Fibroblast of the conjunctiva (primary cell): Measurements from ENCODE around the gene ZIC5.

ENCODE experiments used
- DNase-seq: peaks from one replicate; pipeline ENCODE4 v3.0.0-alpha.2; 2010; ENCODE audit warnings: low read depth

Gene ZIC5

GRCh38 chr13:99971576-99972189 lies at the start of gene ZIC5:
Gene ZIC5 (minus strand): TSS chr13:99971767. CDS start chr13:99971603, 164 bp downstream.
- DNase-seq: no peak

GRCh38 chr13:100019780-100020356 lies 48.3 kb upstream of the ZIC5 start:
- no peak for DNase-seq

- DNase-seq: no peak
Measured at GRCh38 chr13:100014621-100015020, 43.1 kb upstream of the ZIC5 start.

GRCh38 chr13:99998261-99998660 lies 26.7 kb upstream of the ZIC5 start:
- DNase-seq: no peak

DNA sequence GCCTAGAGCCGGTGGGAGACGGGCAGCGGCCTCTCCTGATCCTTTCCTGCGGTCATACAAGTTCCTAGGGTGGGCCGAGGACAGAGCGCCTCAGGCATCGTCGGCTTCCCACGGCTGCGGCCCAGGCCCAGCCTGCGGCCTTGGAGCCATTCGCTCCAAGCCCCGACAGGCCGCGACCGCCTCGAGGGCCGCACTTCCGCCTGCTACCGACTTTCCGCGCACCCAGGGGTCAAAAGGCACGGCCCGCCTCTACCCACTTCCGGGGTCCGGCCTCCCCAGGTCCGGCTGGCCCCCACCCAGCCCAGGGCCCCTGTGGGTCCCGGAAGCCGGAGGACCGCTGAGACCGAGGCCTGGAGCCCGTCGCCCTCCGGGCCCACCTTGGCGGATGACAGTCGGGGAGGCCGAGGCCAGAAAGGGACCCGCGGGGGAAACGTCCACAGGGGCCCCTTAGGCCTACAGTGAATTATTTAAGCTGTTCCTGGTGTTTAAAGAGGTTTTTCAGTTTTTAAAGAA lies 26.2 kb upstream of the ZIC5 start:
- no peak for DNase-seq

DNA sequence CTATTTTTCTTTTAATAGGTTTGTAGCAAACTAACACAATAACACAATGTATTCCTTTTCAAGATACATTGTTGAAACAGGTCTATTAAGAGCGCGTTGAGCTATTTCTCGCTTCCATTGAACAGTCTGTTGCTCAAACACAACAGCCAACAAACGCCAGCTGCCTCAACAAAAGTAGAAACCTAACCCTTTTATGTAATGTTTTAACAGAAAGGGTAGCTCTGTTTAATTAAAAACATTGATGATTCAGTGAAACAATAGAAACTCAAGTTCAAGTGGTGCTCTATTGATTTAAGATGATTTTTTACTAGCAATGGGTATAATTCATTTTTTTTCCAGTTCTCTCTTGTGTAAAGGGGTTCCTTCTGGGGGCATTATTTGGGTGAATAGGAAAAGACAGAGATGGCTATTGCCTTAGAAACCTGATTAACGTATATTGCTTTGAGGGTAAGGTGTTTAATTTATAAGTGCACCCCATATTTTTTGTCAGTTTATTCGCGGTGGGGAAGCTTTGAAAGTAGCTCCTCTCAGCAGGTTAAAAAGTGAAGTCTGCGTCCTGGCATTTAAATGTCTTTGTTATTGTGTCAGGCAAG lies 24.9 kb upstream of the ZIC5 start:
- DNase-seq: no peak

GRCh38 chr13:99995589-99996380 lies 24.2 kb upstream of the ZIC5 start:
- no peak for DNase-seq

DNA sequence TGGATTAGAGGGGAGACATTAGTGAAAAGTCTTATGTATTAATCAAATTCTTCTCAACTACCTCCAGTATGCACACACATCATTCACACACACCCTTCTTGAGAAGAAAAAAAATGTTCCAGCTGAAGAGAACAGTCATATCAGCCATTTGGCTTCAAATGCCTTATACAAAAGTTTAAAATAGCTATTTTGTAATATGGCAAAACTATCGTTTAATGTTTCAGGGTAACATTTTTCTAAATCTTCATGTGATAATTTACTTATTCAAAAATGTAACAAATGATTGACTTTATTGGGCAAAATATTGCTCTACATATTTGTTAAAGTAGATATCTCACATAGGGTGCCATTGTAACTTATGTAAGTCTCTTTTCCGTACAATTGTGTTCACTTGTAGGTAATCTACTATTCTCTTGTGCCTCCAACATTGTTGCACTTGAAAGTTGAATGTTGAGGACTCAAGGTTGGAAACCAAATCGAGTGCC lies 23.6 kb upstream of the ZIC5 start:
- DNase-seq: no peak

- no peak for DNase-seq
Measured at GRCh38 chr13:99994638-99995020, 23.1 kb upstream of the ZIC5 start.

DNA sequence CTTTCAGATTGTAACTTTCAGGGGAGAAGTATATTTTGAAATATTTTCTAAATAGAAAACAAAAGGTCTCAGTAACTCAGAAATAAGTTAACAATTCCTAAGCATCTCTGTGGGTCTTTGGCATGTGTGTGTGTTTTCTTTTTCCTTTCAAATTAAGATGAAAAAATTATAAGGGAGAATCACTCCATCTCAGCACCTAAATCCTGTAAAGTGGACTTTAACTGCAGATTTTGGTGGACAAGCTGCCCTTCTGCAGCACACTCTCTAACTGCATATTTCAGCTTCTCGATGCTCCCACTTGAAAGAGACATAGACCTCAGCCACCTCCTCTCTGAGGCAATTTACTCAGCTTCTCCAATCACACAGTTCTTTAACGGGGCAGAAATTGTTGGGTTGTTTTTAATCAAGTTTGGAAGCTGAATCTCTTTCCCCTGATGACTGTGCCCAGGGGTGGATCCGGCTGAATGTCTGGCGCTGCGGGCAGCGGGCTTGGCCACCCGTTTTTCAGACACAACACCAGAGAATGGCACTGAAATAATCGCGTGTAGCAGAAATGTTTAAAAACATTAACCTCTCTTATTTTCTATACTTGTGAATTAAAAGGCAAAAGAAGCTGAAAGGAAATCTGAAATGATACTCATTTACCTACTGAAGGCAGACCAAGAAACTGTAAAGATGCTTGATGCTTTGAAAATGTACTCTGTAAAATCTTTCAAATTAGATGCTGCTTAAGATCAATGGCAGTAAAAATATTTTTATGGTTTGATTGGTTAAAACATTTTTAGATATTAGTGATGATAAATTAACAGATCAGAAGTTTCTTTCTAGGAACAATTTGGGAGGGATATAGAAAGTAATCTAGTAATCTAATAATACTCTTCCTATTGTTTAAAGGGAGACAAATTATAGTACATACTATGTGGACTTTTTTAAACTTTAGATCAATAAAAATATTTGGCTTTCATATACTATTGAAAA lies 22.4 kb upstream of the ZIC5 start:
- no peak for DNase-seq

- no peak for DNase-seq
Measured at GRCh38 chr13:99992949-99993351, 21.4 kb upstream of the ZIC5 start.

GRCh38 chr13:99991828-99992775 lies 20.5 kb upstream of the ZIC5 start:
- no peak for DNase-seq

- no peak for DNase-seq
Measured at GRCh38 chr13:99991013-99991827, 19.7 kb upstream of the ZIC5 start.

GRCh38 chr13:99990126-99990977 lies 18.8 kb upstream of the ZIC5 start:
- DNase-seq: no peak

DNA sequence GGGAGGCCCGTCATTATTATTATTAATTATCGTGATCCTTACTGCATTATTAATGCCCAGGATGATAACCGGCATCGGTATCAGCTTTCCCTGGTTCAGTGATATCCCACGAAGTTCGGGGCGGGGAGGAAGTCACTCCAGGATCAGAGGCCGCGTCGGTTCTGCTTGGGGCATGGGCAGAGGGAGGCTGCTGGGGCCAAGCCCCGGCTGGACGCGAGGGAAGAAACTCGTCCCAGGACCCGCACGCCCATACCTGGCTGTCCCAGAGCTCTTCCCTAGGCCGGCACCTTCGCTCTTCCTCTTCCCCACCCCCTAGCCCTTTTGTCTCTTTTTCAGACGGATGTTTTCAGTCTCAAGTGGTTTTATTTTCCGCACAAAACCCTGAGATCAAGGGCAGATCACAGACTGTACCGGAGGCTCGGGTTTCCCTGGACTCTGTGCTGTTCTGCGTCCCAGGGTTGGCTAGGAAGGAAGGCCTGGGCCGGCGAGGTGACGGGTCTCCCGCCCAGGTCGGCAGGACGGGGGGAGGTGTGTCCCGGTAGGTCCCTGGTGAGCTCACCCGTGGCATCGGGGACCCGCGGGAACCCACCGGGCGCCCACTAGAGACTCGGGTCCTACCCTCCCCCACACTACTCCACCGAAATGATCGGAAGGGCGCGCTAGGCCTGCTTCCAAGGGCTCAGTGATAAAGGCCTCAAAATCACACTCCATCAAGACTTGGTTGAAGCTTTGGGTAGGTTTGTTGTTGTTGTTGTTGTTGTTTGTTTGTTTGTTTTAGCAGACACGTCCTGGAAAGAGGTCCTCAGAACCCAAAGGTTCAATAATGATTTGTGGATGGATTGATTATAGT lies 17.9 kb upstream of the ZIC5 start:
- DNase-seq: no peak

- no peak for DNase-seq
Measured at GRCh38 chr13:99988529-99989275, 17.1 kb upstream of the ZIC5 start.
